SK-N-SH (cell line): ENCODE data around the gene RNF212. TPM values are rescaled to one million over a fixed set of nuclear protein-coding genes. Genes with fewer than 3 reads are reported as not detected.

ENCODE experiments used
- CTCF ChIA-PET: fragments of 300-600, 350-600 bp; formaldehyde crosslinking; extraction: SDS; loops from one replicate; lab custom pipeline; 2021; lab: Yijun Ruan, JAX
- POLR2A ChIA-PET: fragments of 350-600 bp; sonication (Branson Sonifier 250); formaldehyde crosslinking; extraction: SDS; loops from one replicate; lab custom pipeline; 2020; ENCODE audit warnings: antibody characterized with exemption, inconsistent platforms; lab: Yijun Ruan, JAX
- DNase-seq: peaks from one replicate; pipeline ENCODE4 v3.0.0; 2012
- H2AFZ ChIP-seq: fragments of 200-600 bp; sonication (generic); 2 replicates; pipeline ENCODE4 v1.8.1; 2016; ENCODE audit warnings: antibody characterized with exemption, mild to moderate bottlenecking, low read depth
- H3F3A ChIP-seq: fragments of 200-600 bp; sonication (generic); replicated peaks from 2 replicates; pipeline ENCODE3; 2016; ENCODE audit warnings: antibody characterized with exemption, mild to moderate bottlenecking; ENCODE audit not compliant: insufficient read depth
- H3K27ac ChIP-seq, 2 experiments: fragments of 200-500 bp in 1 of 2; fragments of 200-600 bp in 1 of 2; sonication (Bioruptor generic) in 1 of 2; sonication (generic), shearing (Covaris generic) in 1 of 2; 2 replicates each; pipeline versions ENCODE4 v1.5.1 to v1.6.1; 2014 to 2016; ENCODE audit warnings: low read depth in 2 of 2, inconsistent platforms in 1 of 2, low read length in 1 of 2, mild to moderate bottlenecking in 1 of 2, mixed read lengths in 1 of 2
- H3K27me3 ChIP-seq: fragments of 200-600 bp; sonication (generic), shearing (Covaris generic); 2 replicates; pipeline ENCODE4 v1.6.1; 2016; ENCODE audit warnings: mixed run types; ENCODE audit not compliant: insufficient read depth
- H3K36me3 ChIP-seq, 2 experiments: fragments of 200-500 bp in 1 of 2; fragments of 200-600 bp in 1 of 2; sonication (Bioruptor generic) in 1 of 2; sonication (generic) in 1 of 2; replicated peaks in 1 of 2; 2 replicates each; pipeline versions ENCODE3 to v1.5.1; 2014 to 2016; ENCODE audit warnings: low read length in 1 of 2, mild to moderate bottlenecking in 1 of 2; ENCODE audit not compliant: insufficient read depth in 2 of 2, control insufficient read depth in 1 of 2
- H3K4me1 ChIP-seq, 2 experiments: fragments of 200-500 bp in 1 of 2; fragments of 200-600 bp in 1 of 2; sonication (Bioruptor generic) in 1 of 2; sonication (generic), shearing (Covaris generic) in 1 of 2; 2 replicates each; pipeline versions ENCODE4 v1.5.1 to v1.6.1; 2014 to 2016; ENCODE audit warnings: low read depth in 1 of 2, low read length in 1 of 2, mixed run types in 1 of 2; ENCODE audit not compliant: insufficient read depth in 2 of 2, control insufficient read depth in 1 of 2
- H3K4me2 ChIP-seq: fragments of 200-600 bp; sonication (generic), shearing (Covaris generic); 2 replicates; pipeline ENCODE4 v1.6.1; 2017; ENCODE audit warnings: mixed run types
- H3K4me3 ChIP-seq, 2 experiments: fragments of 200-500 bp in 1 of 2; fragments of 200-600 bp in 1 of 2; sonication (Bioruptor generic) in 1 of 2; sonication (generic), shearing (Covaris generic) in 1 of 2; 2 replicates each; pipeline versions ENCODE4 v1.5.1 to v1.8.1; 2014 to 2016; ENCODE audit warnings: low read depth in 2 of 2, inconsistent platforms in 1 of 2, low read length in 1 of 2, mild to moderate bottlenecking in 1 of 2, mixed read lengths in 1 of 2, moderate library complexity in 1 of 2
- H3K79me2 ChIP-seq: fragments of 200-600 bp; sonication (generic); 2 replicates; pipeline ENCODE4 v1.8.1; 2017; ENCODE audit warnings: mild to moderate bottlenecking; ENCODE audit not compliant: insufficient read depth
- H3K9ac ChIP-seq: fragments of 200-600 bp; sonication (generic); 2 replicates; pipeline ENCODE4 v1.6.1; 2017; ENCODE audit warnings: mixed run types
- H3K9me2 ChIP-seq: fragments of 200-600 bp; sonication (generic); 2 replicates; pipeline ENCODE4 v1.6.1; 2017; ENCODE audit warnings: mixed run types
- H3K9me3 ChIP-seq: fragments of 200-600 bp; sonication (generic); 2 replicates; pipeline ENCODE4 v1.6.1; 2017; ENCODE audit warnings: mixed run types, mild to moderate bottlenecking, moderate library complexity
- H4K20me1 ChIP-seq: fragments of 200-600 bp; sonication (generic); 2 replicates; pipeline ENCODE4 v1.6.1; 2017; ENCODE audit warnings: mild to moderate bottlenecking, mixed run types; ENCODE audit not compliant: insufficient read depth
- CHD2 ChIP-seq: fragments of 150-350 bp; IDR thresholded peaks from 2 replicates; pipeline ENCODE4 v1.6.1; 2018; ENCODE audit warnings: low read length; ENCODE audit not compliant: partially characterized antibody
- EP300 ChIP-seq, 2 experiments: IDR thresholded peaks; 2 replicates each; pipeline versions ENCODE4 v1.4.0 to v1.6.1; 2012; ENCODE audit warnings: borderline replicate concordance in 1 of 2, low read depth in 1 of 2, low read length in 1 of 2
- EZH2phosphoT487 ChIP-seq: fragments of 200-600 bp; sonication (generic); IDR thresholded peaks from 2 replicates; pipeline ENCODE4 v1.6.1; 2017; ENCODE audit warnings: low read depth, mixed run types, mild to moderate bottlenecking, antibody characterized with exemption, moderate library complexity, borderline replicate concordance
- FOSL2 ChIP-seq: IDR thresholded peaks from 2 replicates; pipeline ENCODE4 v1.4.0; 2012; ENCODE audit warnings: low read depth, mild to moderate bottlenecking, moderate library complexity, borderline replicate concordance
- FOXJ3 ChIP-seq: sonication (generic); formaldehyde crosslinking; IDR thresholded peaks from 2 replicates; pipeline ENCODE4 v1.5.1; 2020; ENCODE audit warnings: mild to moderate bottlenecking, missing genetic modification reagents
- FOXM1 ChIP-seq: IDR thresholded peaks from 2 replicates; pipeline ENCODE4 v1.4.0; 2012; ENCODE audit warnings: low read depth, mild to moderate bottlenecking
- GATA2 ChIP-seq: sonication (generic); formaldehyde crosslinking; IDR thresholded peaks from 2 replicates; pipeline ENCODE4 v1.5.0; 2020; ENCODE audit warnings: mild to moderate bottlenecking, missing genetic modification reagents
- JUND ChIP-seq: IDR thresholded peaks from 2 replicates; pipeline ENCODE4 v1.4.0; 2012
- RAD21 ChIP-seq: IDR thresholded peaks from 2 replicates; pipeline ENCODE4 v1.6.1; 2012; ENCODE audit warnings: mild to moderate bottlenecking, low read length
- RCOR1 ChIP-seq: fragments of 150-350 bp; IDR thresholded peaks from 2 replicates; pipeline ENCODE4 v1.6.1; 2017; ENCODE audit warnings: antibody characterized with exemption, low read length
- TCF12 ChIP-seq: IDR thresholded peaks from 2 replicates; pipeline ENCODE4 v1.4.0; 2012
- TEAD4 ChIP-seq: IDR thresholded peaks from 2 replicates; pipeline ENCODE4 v1.4.0; 2012; ENCODE audit warnings: mild to moderate bottlenecking, borderline replicate concordance; ENCODE audit not compliant: insufficient read depth
- YY1 ChIP-seq: IDR thresholded peaks from 2 replicates; pipeline ENCODE4 v1.4.0; 2012; ENCODE audit warnings: low read depth, mild to moderate bottlenecking
- WGBS: methylation state at CpG from one replicate; pipeline ENCODE4 v1.1.6; 2017; ENCODE audit warnings: low lambda C conversion rate; 5-methylcytosine and 5-hydroxymethylcytosine counted together
- polyA plus RNA-seq, 3 experiments: library from polyadenylated mRNA; depleted of rRNA; stranded (reverse); fragments of >200 nt; gene quantifications; 2 replicates each; pipeline ENCODE4 v1.2.3, GENCODE V29; 2012
- TF ChIP-seq, protein P1 (sequence below): fragments of 150-350 bp; IDR thresholded peaks from 2 replicates; pipeline ENCODE4 v1.6.1; 2016; ENCODE audit warnings: mild to moderate bottlenecking, low read depth, low read length
- TF ChIP-seq, protein P2 (sequence below): IDR thresholded peaks from 2 replicates; pipeline ENCODE4 v1.4.0; 2012; ENCODE audit warnings: low read depth
- TF ChIP-seq, protein P3 (sequence below): IDR thresholded peaks from 2 replicates; pipeline ENCODE4 v1.4.0; 2012; ENCODE audit warnings: low read depth, borderline replicate concordance

Gene RNF212
- polyA plus RNA-seq, 1 of the 3 experiments (the other 2 are of a cell fraction), result 7.0 TPM

DNA sequence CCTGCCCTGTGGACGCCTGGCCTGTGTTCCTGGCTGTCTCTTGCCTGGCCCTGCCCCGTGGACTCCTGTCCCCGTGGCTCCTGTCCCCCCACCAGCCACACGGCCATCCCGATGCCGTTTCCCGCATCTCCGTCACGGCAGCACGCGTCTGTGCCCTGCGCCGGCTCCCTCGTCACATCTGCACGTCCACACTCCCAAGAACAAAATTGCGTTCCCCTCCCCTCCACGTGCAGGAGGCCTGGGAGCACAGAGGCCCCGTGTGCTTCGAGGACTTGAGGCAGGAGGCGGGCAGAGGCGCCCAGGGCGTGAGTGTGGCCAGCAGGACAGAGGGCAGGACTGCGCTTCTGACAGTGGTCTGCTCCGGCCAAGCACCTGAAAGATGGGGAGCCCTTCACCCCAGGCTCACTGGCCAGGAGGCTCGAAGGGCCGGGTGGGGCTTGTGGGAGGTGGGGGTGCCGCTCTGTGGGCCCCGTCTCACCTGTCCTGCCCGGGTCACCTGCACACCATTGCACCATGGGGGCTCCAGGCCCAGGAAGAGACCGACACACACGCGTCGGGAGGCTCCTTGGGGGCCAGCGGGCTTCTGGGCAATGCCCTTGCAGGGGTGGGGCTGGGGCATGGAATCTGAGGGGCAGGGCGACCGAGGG lies 84.7 kb downstream of the RNF212 start:
- Histone ChIP-seq H3K9me3 (no peaks in the 10 kb centered on the region), H3K4me2 (no peak overlapping the region), H2AFZ (no peak overlapping the region), H3K79me2 (no peaks in the 10 kb centered on the region), H3K4me1 (no peaks in the 10 kb centered on the region; a peak in 1 of 4 replicates), H3K36me3 (peaks cover 0 to 4% of the 10 kb centered on the region in 2 experiments), H3K27ac (no peak overlapping the region), H3K4me3 (no peak overlapping the region), H3F3A (peaks cover 8% of the 10 kb centered on the region), H4K20me1 (no peaks in the 10 kb centered on the region), H3K27me3 (peaks cover 8% of the 10 kb centered on the region; the same call in 1 of the 2 replicates), H3K9ac (no peak overlapping the region), H3K9me2 (no peaks in the 10 kb centered on the region)
- 85% methylated on average over 28 of the region's 36 CpGs for WGBS
- DNase-seq, result no peak
- ChIA-PET CTCF (no interaction called here), POLR2A (no interaction called here)
- TF ChIP-seq YY1 (no peak), RCOR1 (no peak), RAD21 (no peak), CHD2 (no peak), JUND (no peak), TEAD4 (no peak), GATA2 (CRISPR knock-in tag) (no peak), EZH2phosphoT487 (no peak), EP300 (IDR thresholded peaks at IDR 0.05; ENCODE audit: borderline replicate concordance in 1 of 2, low read depth in 1 of 2, low read length in 1 of 2) (no peak), FOSL2 (no peak), FOXM1 (no peak), TCF12 (no peak), FOXJ3 (CRISPR knock-in tag) (no peak)
- TF ChIP-seq, protein P1, sequence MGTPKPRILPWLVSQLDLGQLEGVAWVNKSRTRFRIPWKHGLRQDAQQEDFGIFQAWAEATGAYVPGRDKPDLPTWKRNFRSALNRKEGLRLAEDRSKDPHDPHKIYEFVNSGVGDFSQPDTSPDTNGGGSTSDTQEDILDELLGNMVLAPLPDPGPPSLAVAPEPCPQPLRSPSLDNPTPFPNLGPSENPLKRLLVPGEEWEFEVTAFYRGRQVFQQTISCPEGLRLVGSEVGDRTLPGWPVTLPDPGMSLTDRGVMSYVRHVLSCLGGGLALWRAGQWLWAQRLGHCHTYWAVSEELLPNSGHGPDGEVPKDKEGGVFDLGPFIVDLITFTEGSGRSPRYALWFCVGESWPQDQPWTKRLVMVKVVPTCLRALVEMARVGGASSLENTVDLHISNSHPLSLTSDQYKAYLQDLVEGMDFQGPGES, result no peak
- TF ChIP-seq, protein P2, sequence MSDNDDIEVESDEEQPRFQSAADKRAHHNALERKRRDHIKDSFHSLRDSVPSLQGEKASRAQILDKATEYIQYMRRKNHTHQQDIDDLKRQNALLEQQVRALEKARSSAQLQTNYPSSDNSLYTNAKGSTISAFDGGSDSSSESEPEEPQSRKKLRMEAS, result no peak
- TF ChIP-seq, protein P3, sequence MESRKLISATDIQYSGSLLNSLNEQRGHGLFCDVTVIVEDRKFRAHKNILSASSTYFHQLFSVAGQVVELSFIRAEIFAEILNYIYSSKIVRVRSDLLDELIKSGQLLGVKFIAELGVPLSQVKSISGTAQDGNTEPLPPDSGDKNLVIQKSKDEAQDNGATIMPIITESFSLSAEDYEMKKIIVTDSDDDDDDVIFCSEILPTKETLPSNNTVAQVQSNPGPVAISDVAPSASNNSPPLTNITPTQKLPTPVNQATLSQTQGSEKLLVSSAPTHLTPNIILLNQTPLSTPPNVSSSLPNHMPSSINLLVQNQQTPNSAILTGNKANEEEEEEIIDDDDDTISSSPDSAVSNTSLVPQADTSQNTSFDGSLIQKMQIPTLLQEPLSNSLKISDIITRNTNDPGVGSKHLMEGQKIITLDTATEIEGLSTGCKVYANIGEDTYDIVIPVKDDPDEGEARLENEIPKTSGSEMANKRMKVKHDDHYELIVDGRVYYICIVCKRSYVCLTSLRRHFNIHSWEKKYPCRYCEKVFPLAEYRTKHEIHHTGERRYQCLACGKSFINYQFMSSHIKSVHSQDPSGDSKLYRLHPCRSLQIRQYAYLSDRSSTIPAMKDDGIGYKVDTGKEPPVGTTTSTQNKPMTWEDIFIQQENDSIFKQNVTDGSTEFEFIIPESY, result no peak
